WTC11 (cell line): ENCODE data around the gene RIC1. TPM values are rescaled to one million over a fixed set of nuclear protein-coding genes. Genes with fewer than 3 reads are reported as not detected.

Source experiments
- ATAC-seq: fragments of 200-7000 bp; cut with Tn5 transposase; 2 replicates; pipeline ENCODE4 v1.10.0; 2021; ENCODE audit warnings: mild to moderate bottlenecking, moderate library complexity
- CTCF ChIA-PET: fragments of 300-600 bp; sonication (Branson Sonifier 250); formaldehyde crosslinking; loops from one replicate; lab custom pipeline; 2021; ENCODE audit warnings: antibody characterized with exemption; lab: Charles Lee
- POLR2A ChIA-PET: fragments of 350-600 bp; sonication (Branson Sonifier 250); formaldehyde crosslinking; loops from one replicate; lab custom pipeline; 2021; ENCODE audit warnings: antibody characterized with exemption; lab: Charles Lee
- DNase-seq: peaks from one replicate; pipeline ENCODE4 v3.0.0; 2021; ENCODE audit warnings: low spot score
- H3K27ac Mint-ChIP-seq: 2 replicates; pipeline ENCODE4 v1.8.0; 2021; ENCODE audit warnings: mixed read lengths
- H3K27me3 Mint-ChIP-seq: 2 replicates; pipeline ENCODE4 v1.8.0; 2021; ENCODE audit warnings: low read depth, mild to moderate bottlenecking, moderate library complexity, mixed read lengths
- H3K36me3 Mint-ChIP-seq: 2 replicates; pipeline ENCODE4 v1.8.0; 2021; ENCODE audit warnings: mixed read lengths
- H3K4me1 Mint-ChIP-seq: 2 replicates; pipeline ENCODE4 v1.8.0; 2022; ENCODE audit warnings: mixed read lengths
- H3K4me3 Mint-ChIP-seq: 2 replicates; pipeline ENCODE4 v1.8.0; 2021; ENCODE audit warnings: mild to moderate bottlenecking, moderate library complexity, mixed read lengths
- H3K9me3 Mint-ChIP-seq: 2 replicates; pipeline ENCODE4 v1.8.0; 2021; ENCODE audit warnings: mixed read lengths
- CREM ChIP-seq: sonication (generic); formaldehyde crosslinking; IDR thresholded peaks from 2 replicates; pipeline ENCODE4 v1.8.1; 2022; ENCODE audit warnings: mild to moderate bottlenecking, missing genetic modification reagents, moderate library complexity
- ESRRA ChIP-seq: sonication (generic); formaldehyde crosslinking; IDR thresholded peaks from 2 replicates; pipeline ENCODE4 v1.8.1; 2022; ENCODE audit warnings: mild to moderate bottlenecking, missing genetic modification reagents, borderline replicate concordance
- ETV6 ChIP-seq: sonication (generic); formaldehyde crosslinking; IDR thresholded peaks from 2 replicates; pipeline ENCODE4 v1.8.1; 2022; ENCODE audit warnings: mild to moderate bottlenecking, missing genetic modification reagents
- FOXK1 ChIP-seq: sonication (generic); formaldehyde crosslinking; IDR thresholded peaks from 2 replicates; pipeline ENCODE4 v1.8.0; 2022; ENCODE audit warnings: mild to moderate bottlenecking, moderate library complexity, missing genetic modification reagents
- GABPB1 ChIP-seq: sonication (generic); formaldehyde crosslinking; IDR thresholded peaks from 2 replicates; pipeline ENCODE4 v1.8.1; 2023; ENCODE audit warnings: mild to moderate bottlenecking, missing genetic modification reagents
- GTF2I ChIP-seq: fragments of 250-450 bp; sonication (Bioruptor Pico); conservative IDR thresholded peaks from 2 replicates; pipeline ENCODE4 v1.4.0; 2021; ENCODE audit warnings: mild to moderate bottlenecking
- NFATC4 ChIP-seq: fragments of 250-450 bp; sonication (Bioruptor Pico); IDR thresholded peaks from 2 replicates; pipeline ENCODE4 v1.9.0; 2021; ENCODE audit warnings: mild to moderate bottlenecking
- OVOL2 ChIP-seq: fragments of 250-450 bp; sonication (Bioruptor Pico); IDR thresholded peaks from 2 replicates; pipeline ENCODE4 v1.9.0; 2021; ENCODE audit warnings: mild to moderate bottlenecking, borderline replicate concordance
- RELA ChIP-seq: sonication (generic); formaldehyde crosslinking; IDR thresholded peaks from 2 replicates; pipeline ENCODE4 v1.8.1; 2022; ENCODE audit warnings: missing genetic modification reagents, mild to moderate bottlenecking, borderline replicate concordance
- SMAD4 ChIP-seq: sonication (generic); formaldehyde crosslinking; IDR thresholded peaks from 2 replicates; pipeline ENCODE4 v1.8.0; 2022; ENCODE audit warnings: mild to moderate bottlenecking, missing genetic modification reagents
- SP1 ChIP-seq: sonication (generic); formaldehyde crosslinking; conservative IDR thresholded peaks from 2 replicates; pipeline ENCODE4 v1.8.1; 2022; ENCODE audit warnings: missing genetic modification reagents
- TCF7 ChIP-seq: sonication (generic); formaldehyde crosslinking; IDR thresholded peaks from 2 replicates; pipeline ENCODE4 v1.8.0; 2022; ENCODE audit warnings: mild to moderate bottlenecking, low read depth, missing genetic modification reagents, moderate library complexity
- ZNF138 ChIP-seq: sonication (generic); formaldehyde crosslinking; conservative IDR thresholded peaks from 2 replicates; pipeline ENCODE4 v1.8.1; 2022; ENCODE audit warnings: mild to moderate bottlenecking, moderate library complexity, missing genetic modification reagents
- total RNA-seq: library from RNA; stranded (reverse); gene quantifications from 3 replicates; pipeline ENCODE4 v1.2.3, GENCODE V29; 2021
- TF ChIP-seq, protein P1 (sequence below): sonication (generic); formaldehyde crosslinking; IDR thresholded peaks from 2 replicates; pipeline ENCODE4 v1.8.1; 2023; ENCODE audit warnings: mild to moderate bottlenecking, missing genetic modification reagents
- TF ChIP-seq, protein P2 (sequence below): sonication (generic); formaldehyde crosslinking; IDR thresholded peaks from 2 replicates; pipeline ENCODE4 v1.8.1; 2022; ENCODE audit warnings: missing genetic modification reagents, borderline replicate concordance
- TF ChIP-seq, protein P3 (sequence below): fragments of 250-450 bp; sonication (Bioruptor Pico); IDR thresholded peaks from 2 replicates; pipeline ENCODE4 v2.1.2; 2022; ENCODE audit warnings: mild to moderate bottlenecking, moderate library complexity
- TF ChIP-seq, protein P4 (sequence below): fragments of 250-450 bp; sonication (Bioruptor Pico); IDR thresholded peaks from 2 replicates; pipeline ENCODE4 v1.9.0; 2021; ENCODE audit warnings: moderate library complexity, mild to moderate bottlenecking, inconsistent platforms, borderline replicate concordance
- TF ChIP-seq, protein P5 (sequence below): sonication (generic); formaldehyde crosslinking; IDR thresholded peaks from 2 replicates; pipeline ENCODE4 v1.8.1; 2023; ENCODE audit warnings: mild to moderate bottlenecking, missing genetic modification reagents
- TF ChIP-seq, protein P6 (sequence below): fragments of 250-450 bp; sonication (Bioruptor Pico); IDR thresholded peaks from 2 replicates; pipeline ENCODE4 v1.9.0; 2021; ENCODE audit warnings: mild to moderate bottlenecking
- TF ChIP-seq, protein P7 (sequence below): sonication (generic); formaldehyde crosslinking; IDR thresholded peaks from 2 replicates; pipeline ENCODE4 v1.8.1; 2022; ENCODE audit warnings: low read depth, mild to moderate bottlenecking, moderate library complexity, missing genetic modification reagents, borderline replicate concordance
- TF ChIP-seq, protein P8 (sequence below): sonication (generic); formaldehyde crosslinking; IDR thresholded peaks from 2 replicates; pipeline ENCODE4 v1.8.0; 2022; ENCODE audit warnings: missing genetic modification reagents

The RIC1 gene
- total RNA-seq, 1 experiment from 2014 or later: 18.9 TPM

DNA sequence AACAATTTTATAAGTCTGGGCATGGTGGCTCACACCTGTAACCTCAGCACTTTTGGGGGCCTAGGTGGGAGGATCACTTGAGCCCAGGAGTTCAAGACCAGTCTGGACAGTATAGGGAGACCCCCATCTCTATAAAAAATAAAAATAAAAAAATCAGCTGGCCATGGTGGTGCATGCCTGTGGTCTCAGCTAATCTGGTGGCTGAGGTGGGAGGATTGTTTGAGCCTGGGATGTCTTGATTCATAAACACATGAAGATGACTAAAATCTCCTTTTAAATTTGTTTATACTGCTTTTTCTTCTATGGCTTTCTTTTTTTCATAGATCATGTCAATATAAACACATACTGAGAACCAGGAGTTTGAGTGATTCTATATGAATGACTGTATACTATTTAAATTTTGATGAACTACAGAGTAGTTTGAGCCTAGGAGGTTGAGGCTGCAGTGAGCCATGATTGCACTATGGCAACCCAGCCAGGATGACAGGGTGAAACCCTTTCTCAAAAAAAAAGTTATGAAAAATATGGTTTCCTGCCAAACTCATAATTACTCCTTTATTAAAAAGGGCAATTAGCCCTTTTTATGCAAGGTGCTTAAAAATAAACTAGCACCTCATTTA is 14.2 kb downstream of the RIC1 start:
- POLR2A ChIA-PET: no interaction called here
- H3K4me3 Mint-ChIP-seq: no peak overlapping the region
- H3K4me1 Mint-ChIP-seq: no peaks in the 10 kb centered on the region
- peaks cover 2% of the 10 kb centered on the region for H3K36me3 Mint-ChIP-seq
- TF ChIP-seq ETV6 (no peak), SMAD4 (CRISPR knock-in tag) (no peak), FOXK1 (CRISPR knock-in tag) (no peak), GABPB1 (no peak), ZNF138 (CRISPR knock-in tag) (no peak), TCF7 (no peak), GTF2I (no peak), CREM (no peak)
- TF ChIP-seq, protein P1, sequence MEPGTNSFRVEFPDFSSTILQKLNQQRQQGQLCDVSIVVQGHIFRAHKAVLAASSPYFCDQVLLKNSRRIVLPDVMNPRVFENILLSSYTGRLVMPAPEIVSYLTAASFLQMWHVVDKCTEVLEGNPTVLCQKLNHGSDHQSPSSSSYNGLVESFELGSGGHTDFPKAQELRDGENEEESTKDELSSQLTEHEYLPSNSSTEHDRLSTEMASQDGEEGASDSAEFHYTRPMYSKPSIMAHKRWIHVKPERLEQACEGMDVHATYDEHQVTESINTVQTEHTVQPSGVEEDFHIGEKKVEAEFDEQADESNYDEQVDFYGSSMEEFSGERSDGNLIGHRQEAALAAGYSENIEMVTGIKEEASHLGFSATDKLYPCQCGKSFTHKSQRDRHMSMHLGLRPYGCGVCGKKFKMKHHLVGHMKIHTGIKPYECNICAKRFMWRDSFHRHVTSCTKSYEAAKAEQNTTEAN: no peak
- TF ChIP-seq, protein P2, sequence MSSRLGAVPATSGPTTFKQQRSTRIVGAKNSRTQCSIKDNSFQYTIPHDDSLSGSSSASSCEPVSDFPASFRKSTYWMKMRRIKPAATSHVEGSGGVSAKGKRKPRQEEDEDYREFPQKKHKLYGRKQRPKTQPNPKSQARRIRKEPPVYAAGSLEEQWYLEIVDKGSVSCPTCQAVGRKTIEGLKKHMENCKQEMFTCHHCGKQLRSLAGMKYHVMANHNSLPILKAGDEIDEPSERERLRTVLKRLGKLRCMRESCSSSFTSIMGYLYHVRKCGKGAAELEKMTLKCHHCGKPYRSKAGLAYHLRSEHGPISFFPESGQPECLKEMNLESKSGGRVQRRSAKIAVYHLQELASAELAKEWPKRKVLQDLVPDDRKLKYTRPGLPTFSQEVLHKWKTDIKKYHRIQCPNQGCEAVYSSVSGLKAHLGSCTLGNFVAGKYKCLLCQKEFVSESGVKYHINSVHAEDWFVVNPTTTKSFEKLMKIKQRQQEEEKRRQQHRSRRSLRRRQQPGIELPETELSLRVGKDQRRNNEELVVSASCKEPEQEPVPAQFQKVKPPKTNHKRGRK (CRISPR knock-in tag): no peak
- TF ChIP-seq, protein P3, sequence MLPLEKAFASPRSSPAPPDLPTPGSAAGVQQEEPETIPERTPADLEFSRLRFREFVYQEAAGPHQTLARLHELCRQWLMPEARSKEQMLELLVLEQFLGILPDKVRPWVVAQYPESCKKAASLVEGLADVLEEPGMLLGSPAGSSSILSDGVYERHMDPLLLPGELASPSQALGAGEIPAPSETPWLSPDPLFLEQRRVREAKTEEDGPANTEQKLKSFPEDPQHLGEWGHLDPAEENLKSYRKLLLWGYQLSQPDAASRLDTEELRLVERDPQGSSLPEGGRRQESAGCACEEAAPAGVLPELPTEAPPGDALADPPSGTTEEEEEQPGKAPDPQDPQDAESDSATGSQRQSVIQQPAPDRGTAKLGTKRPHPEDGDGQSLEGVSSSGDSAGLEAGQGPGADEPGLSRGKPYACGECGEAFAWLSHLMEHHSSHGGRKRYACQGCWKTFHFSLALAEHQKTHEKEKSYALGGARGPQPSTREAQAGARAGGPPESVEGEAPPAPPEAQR (CRISPR knock-in tag): no peak
- TF ChIP-seq, protein P4, sequence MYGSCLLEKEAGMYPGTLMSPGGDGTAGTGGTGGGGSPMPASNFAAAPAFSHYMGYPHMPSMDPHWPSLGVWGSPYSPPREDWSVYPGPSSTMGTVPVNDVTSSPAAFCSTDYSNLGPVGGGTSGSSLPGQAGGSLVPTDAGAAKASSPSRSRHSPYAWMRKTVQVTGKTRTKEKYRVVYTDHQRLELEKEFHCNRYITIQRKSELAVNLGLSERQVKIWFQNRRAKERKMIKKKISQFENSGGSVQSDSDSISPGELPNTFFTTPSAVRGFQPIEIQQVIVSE (CRISPR knock-in tag): no peak
- TF ChIP-seq, protein P5, sequence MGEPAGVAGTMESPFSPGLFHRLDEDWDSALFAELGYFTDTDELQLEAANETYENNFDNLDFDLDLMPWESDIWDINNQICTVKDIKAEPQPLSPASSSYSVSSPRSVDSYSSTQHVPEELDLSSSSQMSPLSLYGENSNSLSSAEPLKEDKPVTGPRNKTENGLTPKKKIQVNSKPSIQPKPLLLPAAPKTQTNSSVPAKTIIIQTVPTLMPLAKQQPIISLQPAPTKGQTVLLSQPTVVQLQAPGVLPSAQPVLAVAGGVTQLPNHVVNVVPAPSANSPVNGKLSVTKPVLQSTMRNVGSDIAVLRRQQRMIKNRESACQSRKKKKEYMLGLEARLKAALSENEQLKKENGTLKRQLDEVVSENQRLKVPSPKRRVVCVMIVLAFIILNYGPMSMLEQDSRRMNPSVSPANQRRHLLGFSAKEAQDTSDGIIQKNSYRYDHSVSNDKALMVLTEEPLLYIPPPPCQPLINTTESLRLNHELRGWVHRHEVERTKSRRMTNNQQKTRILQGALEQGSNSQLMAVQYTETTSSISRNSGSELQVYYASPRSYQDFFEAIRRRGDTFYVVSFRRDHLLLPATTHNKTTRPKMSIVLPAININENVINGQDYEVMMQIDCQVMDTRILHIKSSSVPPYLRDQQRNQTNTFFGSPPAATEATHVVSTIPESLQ (CRISPR knock-in tag): no peak
- TF ChIP-seq, all 79 proteins: peak for 0
- ATAC-seq (no peak), DNase-seq (no peak)
- Mint-ChIP-seq H3K27ac (no peak overlapping the region), H3K27me3 (no peaks in the 10 kb centered on the region), H3K9me3 (peaks cover 19% of the 10 kb centered on the region)
- CTCF ChIA-PET: no interaction called here

DNA sequence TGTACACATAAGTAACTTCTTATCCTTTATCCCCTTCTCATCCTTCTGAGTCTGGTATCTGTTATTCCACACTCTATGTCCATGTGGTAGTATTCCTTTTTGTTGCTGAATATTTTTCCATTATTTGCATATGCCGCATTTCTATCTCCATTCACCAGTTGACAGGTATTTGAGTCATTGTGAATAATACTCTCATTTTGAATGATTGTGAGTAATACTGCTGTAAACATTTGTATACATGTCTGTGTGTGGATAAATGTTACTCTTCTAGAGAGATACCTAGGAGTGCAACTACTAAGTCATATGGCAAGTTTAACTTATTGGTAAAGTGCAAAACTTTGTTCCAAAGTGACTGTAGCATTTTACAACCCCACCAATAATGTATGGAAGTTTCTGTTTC is 15.6 kb downstream of the RIC1 start:
- DNase-seq (no peak), ATAC-seq (no peak)
- Mint-ChIP-seq H3K4me1 (0 out of 2 replicates have a peak, but pooled peaks cover 3% of the 10 kb centered on the region), H3K27ac (no peak overlapping the region), H3K9me3 (peaks cover 14% of the 10 kb centered on the region), H3K36me3 (no peaks in the 10 kb centered on the region; the same call in none of the 2 replicates), H3K4me3 (no peak overlapping the region), H3K27me3 (no peaks in the 10 kb centered on the region)
- CTCF ChIA-PET: no interaction called here
- POLR2A ChIA-PET: no interaction called here
- no peak for TF ChIP-seq ZNF138 (CRISPR knock-in tag)
- TF ChIP-seq, protein P6, sequence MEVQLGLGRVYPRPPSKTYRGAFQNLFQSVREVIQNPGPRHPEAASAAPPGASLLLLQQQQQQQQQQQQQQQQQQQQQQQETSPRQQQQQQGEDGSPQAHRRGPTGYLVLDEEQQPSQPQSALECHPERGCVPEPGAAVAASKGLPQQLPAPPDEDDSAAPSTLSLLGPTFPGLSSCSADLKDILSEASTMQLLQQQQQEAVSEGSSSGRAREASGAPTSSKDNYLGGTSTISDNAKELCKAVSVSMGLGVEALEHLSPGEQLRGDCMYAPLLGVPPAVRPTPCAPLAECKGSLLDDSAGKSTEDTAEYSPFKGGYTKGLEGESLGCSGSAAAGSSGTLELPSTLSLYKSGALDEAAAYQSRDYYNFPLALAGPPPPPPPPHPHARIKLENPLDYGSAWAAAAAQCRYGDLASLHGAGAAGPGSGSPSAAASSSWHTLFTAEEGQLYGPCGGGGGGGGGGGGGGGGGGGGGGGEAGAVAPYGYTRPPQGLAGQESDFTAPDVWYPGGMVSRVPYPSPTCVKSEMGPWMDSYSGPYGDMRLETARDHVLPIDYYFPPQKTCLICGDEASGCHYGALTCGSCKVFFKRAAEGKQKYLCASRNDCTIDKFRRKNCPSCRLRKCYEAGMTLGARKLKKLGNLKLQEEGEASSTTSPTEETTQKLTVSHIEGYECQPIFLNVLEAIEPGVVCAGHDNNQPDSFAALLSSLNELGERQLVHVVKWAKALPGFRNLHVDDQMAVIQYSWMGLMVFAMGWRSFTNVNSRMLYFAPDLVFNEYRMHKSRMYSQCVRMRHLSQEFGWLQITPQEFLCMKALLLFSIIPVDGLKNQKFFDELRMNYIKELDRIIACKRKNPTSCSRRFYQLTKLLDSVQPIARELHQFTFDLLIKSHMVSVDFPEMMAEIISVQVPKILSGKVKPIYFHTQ: no peak
- no peak for TF ChIP-seq ESRRA
- TF ChIP-seq SP1 (CRISPR knock-in tag): no peak
- TF ChIP-seq RELA (CRISPR knock-in tag): no peak
- TF ChIP-seq, protein P7, sequence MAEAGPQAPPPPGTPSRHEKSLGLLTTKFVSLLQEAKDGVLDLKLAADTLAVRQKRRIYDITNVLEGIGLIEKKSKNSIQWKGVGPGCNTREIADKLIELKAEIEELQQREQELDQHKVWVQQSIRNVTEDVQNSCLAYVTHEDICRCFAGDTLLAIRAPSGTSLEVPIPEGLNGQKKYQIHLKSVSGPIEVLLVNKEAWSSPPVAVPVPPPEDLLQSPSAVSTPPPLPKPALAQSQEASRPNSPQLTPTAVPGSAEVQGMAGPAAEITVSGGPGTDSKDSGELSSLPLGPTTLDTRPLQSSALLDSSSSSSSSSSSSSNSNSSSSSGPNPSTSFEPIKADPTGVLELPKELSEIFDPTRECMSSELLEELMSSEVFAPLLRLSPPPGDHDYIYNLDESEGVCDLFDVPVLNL: no peak
- TF ChIP-seq NFATC4: no peak
- TF ChIP-seq, protein P8, sequence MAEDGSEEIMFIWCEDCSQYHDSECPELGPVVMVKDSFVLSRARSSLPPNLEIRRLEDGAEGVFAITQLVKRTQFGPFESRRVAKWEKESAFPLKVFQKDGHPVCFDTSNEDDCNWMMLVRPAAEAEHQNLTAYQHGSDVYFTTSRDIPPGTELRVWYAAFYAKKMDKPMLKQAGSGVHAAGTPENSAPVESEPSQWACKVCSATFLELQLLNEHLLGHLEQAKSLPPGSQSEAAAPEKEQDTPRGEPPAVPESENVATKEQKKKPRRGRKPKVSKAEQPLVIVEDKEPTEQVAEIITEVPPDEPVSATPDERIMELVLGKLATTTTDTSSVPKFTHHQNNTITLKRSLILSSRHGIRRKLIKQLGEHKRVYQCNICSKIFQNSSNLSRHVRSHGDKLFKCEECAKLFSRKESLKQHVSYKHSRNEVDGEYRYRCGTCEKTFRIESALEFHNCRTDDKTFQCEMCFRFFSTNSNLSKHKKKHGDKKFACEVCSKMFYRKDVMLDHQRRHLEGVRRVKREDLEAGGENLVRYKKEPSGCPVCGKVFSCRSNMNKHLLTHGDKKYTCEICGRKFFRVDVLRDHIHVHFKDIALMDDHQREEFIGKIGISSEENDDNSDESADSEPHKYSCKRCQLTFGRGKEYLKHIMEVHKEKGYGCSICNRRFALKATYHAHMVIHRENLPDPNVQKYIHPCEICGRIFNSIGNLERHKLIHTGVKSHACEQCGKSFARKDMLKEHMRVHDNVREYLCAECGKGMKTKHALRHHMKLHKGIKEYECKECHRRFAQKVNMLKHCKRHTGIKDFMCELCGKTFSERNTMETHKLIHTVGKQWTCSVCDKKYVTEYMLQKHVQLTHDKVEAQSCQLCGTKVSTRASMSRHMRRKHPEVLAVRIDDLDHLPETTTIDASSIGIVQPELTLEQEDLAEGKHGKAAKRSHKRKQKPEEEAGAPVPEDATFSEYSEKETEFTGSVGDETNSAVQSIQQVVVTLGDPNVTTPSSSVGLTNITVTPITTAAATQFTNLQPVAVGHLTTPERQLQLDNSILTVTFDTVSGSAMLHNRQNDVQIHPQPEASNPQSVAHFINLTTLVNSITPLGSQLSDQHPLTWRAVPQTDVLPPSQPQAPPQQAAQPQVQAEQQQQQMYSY (CRISPR knock-in tag): no peak
- no peak for TF ChIP-seq OVOL2 (CRISPR knock-in tag)
